GM18870 (cell line): ENCODE results near the gene NTPCR.

Experiments
- ATAC-seq: cut with Tn5 transposase; IDR thresholded peaks from one replicate; pipeline ENCODE4 v1.9.1; 2021; ENCODE audit warnings: moderate library complexity; ENCODE audit not compliant: unreplicated experiment

The NTPCR gene

GRCh38 chr1:232956081-232956480 lies 5.7 kb downstream of the NTPCR start:
- ATAC-seq: no peak

- no peak for ATAC-seq
These were observed 7.7 kb downstream of the NTPCR start for GRCh38 chr1:232958067-232958466.

GRCh38 chr1:232962761-232963745 lies 12.6 kb downstream of the NTPCR start:
- no peak for ATAC-seq

GRCh38 chr1:232964601-232965000 lies 14.2 kb downstream of the NTPCR start:
- ATAC-seq: no peak

- no peak for ATAC-seq
These were observed 14.9 kb downstream of the NTPCR start for GRCh38 chr1:232965124-232965911.

- no peak for ATAC-seq
These were observed 15.5 kb downstream of the NTPCR start for GRCh38 chr1:232965912-232966217.

- ATAC-seq: no peak
These were observed 16.3 kb downstream of the NTPCR start for GRCh38 chr1:232966663-232967062.

GRCh38 chr1:232968391-232968790 lies 18.0 kb downstream of the NTPCR start:
- ATAC-seq: no peak

GRCh38 chr1:232968965-232969364 lies 18.6 kb downstream of the NTPCR start:
- no peak for ATAC-seq

GRCh38 chr1:232969799-232970198 lies 19.4 kb downstream of the NTPCR start:
- ATAC-seq: no peak

GRCh38 chr1:232970508-232970907 lies 20.1 kb downstream of the NTPCR start:
- no peak for ATAC-seq

GRCh38 chr1:232973652-232974611 lies 23.5 kb downstream of the NTPCR start:
- no peak for ATAC-seq

GRCh38 chr1:232974971-232975370 lies 24.6 kb downstream of the NTPCR start:
- ATAC-seq: no peak

- no peak for ATAC-seq
These were observed 27.8 kb downstream of the NTPCR start for GRCh38 chr1:232978091-232978634.

GRCh38 chr1:232978815-232979214 lies 28.4 kb downstream of the NTPCR start:
- ATAC-seq: no peak

- ATAC-seq: no peak
These were observed 29.1 kb downstream of the NTPCR start for GRCh38 chr1:232979558-232979957.

- no peak for ATAC-seq
These were observed 30.1 kb downstream of the NTPCR start for GRCh38 chr1:232980355-232980978.

- ATAC-seq: no peak
These were observed 30.7 kb downstream of the NTPCR start for GRCh38 chr1:232980986-232981560.

GRCh38 chr1:232982238-232982944 lies 32.0 kb downstream of the NTPCR start:
- ATAC-seq: no peak
